BE2C (cell line): ENCODE results near the gene ENKUR.

Experiments used
- DNase-seq: peaks from one replicate; pipeline ENCODE4 v3.0.0-alpha.2; 2020
- H3K27me3 ChIP-seq: fragments of 250-450 bp; sonication (Bioruptor Pico); 2 replicates; pipeline ENCODE4 v1.5.1; 2020; ENCODE audit warnings: mild to moderate bottlenecking
- H3K36me3 ChIP-seq: fragments of 250-450 bp; sonication (Bioruptor Pico); 2 replicates; pipeline ENCODE4 v1.5.1; 2020; ENCODE audit warnings: mild to moderate bottlenecking
- H3K4me1 ChIP-seq: fragments of 250-450 bp; sonication (Bioruptor Pico); 2 replicates; pipeline ENCODE4 v1.5.1; 2020
- H3K4me3 ChIP-seq: 2 replicates; pipeline ENCODE4 v1.5.1; 2011; ENCODE audit warnings: low read depth, low read length
- H3K9me3 ChIP-seq: fragments of 250-450 bp; sonication (Bioruptor Pico); 2 replicates; pipeline ENCODE4 v1.5.1; 2020
- TF ChIP-seq, protein P1 (sequence below): IDR thresholded peaks from 2 replicates; pipeline ENCODE4 v1.5.1; 2012; ENCODE audit warnings: mild to moderate bottlenecking, low read depth, low read length

Gene ENKUR

GRCh38 chr10:24968349-24968748, 47.6 kb downstream of the ENKUR start:
- Histone ChIP-seq H3K36me3 (no peaks in the 10 kb centered on the region), H3K4me1 (no peaks in the 10 kb centered on the region), H3K9me3 (no peaks in the 10 kb centered on the region), H3K27me3 (no peaks in the 10 kb centered on the region), H3K4me3 (no peak overlapping the region)
- TF ChIP-seq, protein P1, sequence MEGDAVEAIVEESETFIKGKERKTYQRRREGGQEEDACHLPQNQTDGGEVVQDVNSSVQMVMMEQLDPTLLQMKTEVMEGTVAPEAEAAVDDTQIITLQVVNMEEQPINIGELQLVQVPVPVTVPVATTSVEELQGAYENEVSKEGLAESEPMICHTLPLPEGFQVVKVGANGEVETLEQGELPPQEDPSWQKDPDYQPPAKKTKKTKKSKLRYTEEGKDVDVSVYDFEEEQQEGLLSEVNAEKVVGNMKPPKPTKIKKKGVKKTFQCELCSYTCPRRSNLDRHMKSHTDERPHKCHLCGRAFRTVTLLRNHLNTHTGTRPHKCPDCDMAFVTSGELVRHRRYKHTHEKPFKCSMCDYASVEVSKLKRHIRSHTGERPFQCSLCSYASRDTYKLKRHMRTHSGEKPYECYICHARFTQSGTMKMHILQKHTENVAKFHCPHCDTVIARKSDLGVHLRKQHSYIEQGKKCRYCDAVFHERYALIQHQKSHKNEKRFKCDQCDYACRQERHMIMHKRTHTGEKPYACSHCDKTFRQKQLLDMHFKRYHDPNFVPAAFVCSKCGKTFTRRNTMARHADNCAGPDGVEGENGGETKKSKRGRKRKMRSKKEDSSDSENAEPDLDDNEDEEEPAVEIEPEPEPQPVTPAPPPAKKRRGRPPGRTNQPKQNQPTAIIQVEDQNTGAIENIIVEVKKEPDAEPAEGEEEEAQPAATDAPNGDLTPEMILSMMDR, result no peak
- no peak for DNase-seq

- no peaks in the 10 kb centered on the region for H3K36me3 ChIP-seq
- TF ChIP-seq, protein P1, result no peak
- DNase-seq, result no peak
- H3K27me3 ChIP-seq, result no peaks in the 10 kb centered on the region
- no peak overlapping the region for H3K4me3 ChIP-seq
- H3K9me3 ChIP-seq, result no peaks in the 10 kb centered on the region
- no peaks in the 10 kb centered on the region for H3K4me1 ChIP-seq
Observed at GRCh38 chr10:24966962-24967481, 48.9 kb downstream of the ENKUR start.

DNA sequence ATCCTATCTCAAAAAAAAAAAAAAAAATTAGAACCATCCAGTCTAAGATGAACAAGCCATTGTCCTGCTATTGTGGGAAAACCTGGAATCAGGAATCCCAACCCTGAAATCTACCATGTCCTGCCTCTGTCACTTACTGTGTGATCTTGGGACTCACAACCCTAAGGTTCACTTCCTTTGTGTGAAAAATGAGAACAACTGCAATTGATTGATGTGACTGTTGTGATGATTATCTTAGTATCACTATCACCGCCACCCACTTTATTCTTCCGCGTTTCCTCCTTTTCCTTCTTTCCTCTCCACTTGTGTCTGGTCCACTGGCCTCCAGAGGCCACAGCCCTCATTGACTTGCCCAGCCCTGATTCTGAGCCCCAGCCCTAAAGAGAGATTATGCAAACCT, 50.9 kb downstream of the ENKUR start:
- Histone ChIP-seq H3K9me3 (no peaks in the 10 kb centered on the region), H3K36me3 (no peaks in the 10 kb centered on the region), H3K4me3 (no peak overlapping the region), H3K27me3 (no peaks in the 10 kb centered on the region), H3K4me1 (no peaks in the 10 kb centered on the region)
- TF ChIP-seq, protein P1, result no peak
- no peak for DNase-seq

DNA sequence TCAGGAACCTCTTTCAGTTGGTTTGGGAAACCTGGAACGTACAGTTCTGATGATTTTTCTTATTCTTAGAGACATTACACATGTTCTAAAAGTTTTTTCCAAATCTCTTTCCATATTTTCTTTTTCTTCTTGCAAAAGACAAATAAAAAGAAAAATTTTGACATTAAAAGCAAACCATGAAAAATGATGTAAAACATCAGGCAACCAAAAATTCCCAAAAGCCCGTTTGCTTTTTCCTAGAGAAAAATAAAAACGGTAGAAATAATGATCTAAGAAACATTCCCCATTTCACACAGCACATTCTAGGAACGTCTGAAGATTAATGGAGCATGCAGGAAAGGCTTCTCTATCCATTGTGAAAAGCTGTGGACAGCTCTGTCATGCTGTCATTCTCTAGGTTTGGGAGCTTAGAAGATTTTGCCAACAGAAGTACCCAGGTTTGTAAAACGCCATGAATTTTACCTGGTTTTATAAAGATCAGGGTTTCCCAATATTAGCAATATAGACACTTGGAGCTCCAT, 52.4 kb downstream of the ENKUR start:
- Histone ChIP-seq H3K9me3 (no peaks in the 10 kb centered on the region), H3K27me3 (no peaks in the 10 kb centered on the region), H3K4me3 (no peak overlapping the region), H3K36me3 (no peaks in the 10 kb centered on the region), H3K4me1 (no peaks in the 10 kb centered on the region)
- DNase-seq, result no peak
- TF ChIP-seq, protein P1, result no peak

DNA sequence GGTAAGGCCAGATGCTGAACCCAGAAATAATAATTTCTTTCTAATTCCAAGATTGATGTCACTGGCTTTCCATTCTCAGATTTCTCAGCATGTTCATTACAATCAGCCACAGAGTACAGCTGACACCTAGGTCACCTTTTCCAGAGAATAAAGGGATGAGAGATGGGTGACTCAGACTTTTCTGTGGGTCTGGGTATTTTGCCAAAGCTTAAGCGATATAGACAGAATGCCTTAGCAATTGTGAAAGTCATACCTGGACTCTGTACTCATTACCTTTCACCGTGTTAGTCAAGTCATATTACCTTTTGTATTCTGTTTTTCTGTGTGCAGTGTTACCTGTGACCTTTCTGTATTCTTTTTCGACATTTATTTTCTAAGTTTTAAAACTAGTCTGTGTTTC, 53.0 kb downstream of the ENKUR start:
- Histone ChIP-seq H3K27me3 (no peaks in the 10 kb centered on the region), H3K4me3 (no peak overlapping the region), H3K4me1 (no peaks in the 10 kb centered on the region), H3K36me3 (no peaks in the 10 kb centered on the region), H3K9me3 (no peaks in the 10 kb centered on the region)
- no peak for DNase-seq
- TF ChIP-seq, protein P1, result no peak

DNA sequence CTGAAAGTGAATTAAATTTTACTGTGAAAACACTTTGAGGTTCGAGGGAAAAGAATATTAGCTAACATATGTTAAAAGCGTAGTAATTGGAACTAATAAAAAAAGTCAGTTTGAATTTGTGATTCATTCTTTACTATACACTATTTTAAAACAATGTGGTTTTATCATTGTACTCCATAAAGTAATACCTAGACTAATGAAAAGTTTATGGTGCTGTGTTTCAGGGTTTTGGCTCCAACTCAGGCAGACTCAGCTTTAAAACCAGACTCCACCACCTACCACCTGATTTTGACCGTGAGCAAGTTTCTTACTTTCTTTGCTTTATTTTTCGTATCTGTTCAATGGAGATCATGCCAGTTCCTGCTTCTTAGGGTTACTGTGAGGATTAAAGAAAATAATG, 54.4 kb downstream of the ENKUR start:
- Histone ChIP-seq H3K36me3 (no peaks in the 10 kb centered on the region), H3K4me1 (no peaks in the 10 kb centered on the region), H3K4me3 (no peak overlapping the region), H3K27me3 (no peaks in the 10 kb centered on the region), H3K9me3 (no peaks in the 10 kb centered on the region)
- no peak for DNase-seq
- TF ChIP-seq, protein P1, result no peak
